Lower leg skin (tissue), 4 donors: ENCODE results near the gene FXYD1. TPM values are rescaled to one million over a fixed set of nuclear protein-coding genes. Genes with fewer than 3 reads are reported as not detected.

Experiments used
- DNase-seq, 2 donors: peaks; one replicate each; pipeline ENCODE4 v3.0.0-alpha.2; 2019; ENCODE audit warnings: low spot score in 2 of 2
- H3K4me3 ChIP-seq: fragments of 200-600 bp; sonication (generic); 2 replicates; pipeline ENCODE4 v1.5.1; 2017; ENCODE audit warnings: mild to moderate bottlenecking, low read depth; ENCODE audit not compliant: poor library complexity, severe bottlenecking
- POLR2A ChIP-seq, 2 donors: fragments of 450-650 bp; IDR thresholded peaks; one replicate each; pipeline ENCODE4 v1.6.1; 2016 to 2017; ENCODE audit warnings: antibody characterized with exemption in 2 of 2, mild to moderate bottlenecking in 1 of 2, moderate library complexity in 1 of 2
- WGBS, 2 donors: methylation state at CpG; one replicate each; pipeline ENCODE4 v1.1.5; 2018; 5-methylcytosine and 5-hydroxymethylcytosine counted together
- intact Hi-C: fragments of 100-400 bp; cut with DNase I; formaldehyde crosslinking; loops from one replicate; pipeline ENCODE4 v1.15.0; 2023; ENCODE audit warnings: low total_unique reads
- total RNA-seq, 4 donors: library from RNA; depleted of rRNA; stranded (reverse); fragments of >200 nt; gene quantifications; one replicate each; pipeline ENCODE4 v1.1.0, GENCODE V29; 2016
- TF ChIP-seq, protein P1 (sequence below), 3 donors: fragments of 450-650 bp; IDR thresholded peaks; one replicate each; pipeline ENCODE4 v1.5.1; 2016; ENCODE audit warnings: antibody characterized with exemption in 3 of 3, mild to moderate bottlenecking in 3 of 3, moderate library complexity in 2 of 3

Gene FXYD1
- total RNA-seq, 4 donors from 2014 or later, result 5.5 to 20.9 (median 6.5) TPM; not detected in 1

- intact Hi-C loops, result no loop called here
- 83 to 85% methylated on average over 9 to 11 of the region's 11 CpGs for WGBS, 2 donors
- no peak for DNase-seq
- TF ChIP-seq, protein P1, sequence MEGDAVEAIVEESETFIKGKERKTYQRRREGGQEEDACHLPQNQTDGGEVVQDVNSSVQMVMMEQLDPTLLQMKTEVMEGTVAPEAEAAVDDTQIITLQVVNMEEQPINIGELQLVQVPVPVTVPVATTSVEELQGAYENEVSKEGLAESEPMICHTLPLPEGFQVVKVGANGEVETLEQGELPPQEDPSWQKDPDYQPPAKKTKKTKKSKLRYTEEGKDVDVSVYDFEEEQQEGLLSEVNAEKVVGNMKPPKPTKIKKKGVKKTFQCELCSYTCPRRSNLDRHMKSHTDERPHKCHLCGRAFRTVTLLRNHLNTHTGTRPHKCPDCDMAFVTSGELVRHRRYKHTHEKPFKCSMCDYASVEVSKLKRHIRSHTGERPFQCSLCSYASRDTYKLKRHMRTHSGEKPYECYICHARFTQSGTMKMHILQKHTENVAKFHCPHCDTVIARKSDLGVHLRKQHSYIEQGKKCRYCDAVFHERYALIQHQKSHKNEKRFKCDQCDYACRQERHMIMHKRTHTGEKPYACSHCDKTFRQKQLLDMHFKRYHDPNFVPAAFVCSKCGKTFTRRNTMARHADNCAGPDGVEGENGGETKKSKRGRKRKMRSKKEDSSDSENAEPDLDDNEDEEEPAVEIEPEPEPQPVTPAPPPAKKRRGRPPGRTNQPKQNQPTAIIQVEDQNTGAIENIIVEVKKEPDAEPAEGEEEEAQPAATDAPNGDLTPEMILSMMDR (IDR thresholded peaks at IDR 0.05), result no peak
- no peak for TF ChIP-seq POLR2A (IDR thresholded peaks at IDR 0.05)
- H3K4me3 ChIP-seq, result no peak overlapping the region
These were observed 44.5 kb upstream of the FXYD1 start for GRCh38 chr19:35093941-35094647.

- no peak for TF ChIP-seq POLR2A (IDR thresholded peaks at IDR 0.05)
- TF ChIP-seq, protein P1 (IDR thresholded peaks at IDR 0.05), result no peak
- 81 to 84% methylated on average over 4 of the region's 4 CpGs for WGBS, 2 donors
- intact Hi-C loops, result no loop called here
- no peak for DNase-seq
- H3K4me3 ChIP-seq, result no peak overlapping the region
These were observed 44.0 kb upstream of the FXYD1 start for GRCh38 chr19:35094656-35095055.

GRCh38 chr19:35095667-35096368 lies 42.8 kb upstream of the FXYD1 start:
- 51 to 58% methylated on average over 8 of the region's 8 CpGs for WGBS, 2 donors
- TF ChIP-seq POLR2A (IDR thresholded peaks at IDR 0.05), result no peak
- TF ChIP-seq, protein P1 (IDR thresholded peaks at IDR 0.05), result no peak
- no peak for DNase-seq
- no peak overlapping the region for H3K4me3 ChIP-seq
- intact Hi-C loops, result no loop called here

DNA sequence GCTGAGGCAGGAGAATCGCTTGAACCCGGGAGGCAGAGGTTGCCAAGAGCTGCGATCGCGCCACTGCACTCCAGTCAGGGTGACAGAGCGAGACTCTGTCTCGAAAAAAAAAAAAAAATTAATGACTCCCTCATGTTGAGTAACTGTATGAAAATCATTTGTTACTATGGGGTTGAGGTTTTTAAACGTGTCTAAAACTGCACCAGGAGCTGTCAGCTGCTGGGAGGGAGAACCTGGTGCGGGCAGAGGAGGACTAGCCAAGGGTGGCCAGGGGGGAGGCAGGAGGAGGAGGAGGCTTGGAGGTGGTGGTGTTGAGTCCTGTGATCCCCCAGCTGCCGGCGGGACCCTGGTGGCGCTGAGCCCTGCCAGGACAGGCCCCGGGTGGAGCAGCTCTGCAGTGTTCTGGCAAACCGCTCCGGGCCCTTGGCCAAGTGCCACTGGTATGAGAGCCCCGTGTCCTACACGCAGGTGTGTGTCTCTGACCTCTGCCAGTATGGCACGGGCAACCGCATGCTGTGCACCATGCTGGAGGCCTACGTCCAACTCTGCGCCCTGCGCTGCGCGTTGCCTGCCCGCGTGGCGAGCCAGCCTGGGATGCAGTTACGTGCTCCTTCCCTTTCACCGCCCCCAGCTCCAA lies 40.1 kb upstream of the FXYD1 start:
- H3K4me3 ChIP-seq, result no peak overlapping the region
- TF ChIP-seq, protein P1 (IDR thresholded peaks at IDR 0.05), result no peak
- no peak for TF ChIP-seq POLR2A (IDR thresholded peaks at IDR 0.05)
- 30 to 37% methylated on average over 28 to 29 of the region's 29 CpGs for WGBS, 2 donors
- intact Hi-C loops, result no loop called here
- no peak for DNase-seq

DNA sequence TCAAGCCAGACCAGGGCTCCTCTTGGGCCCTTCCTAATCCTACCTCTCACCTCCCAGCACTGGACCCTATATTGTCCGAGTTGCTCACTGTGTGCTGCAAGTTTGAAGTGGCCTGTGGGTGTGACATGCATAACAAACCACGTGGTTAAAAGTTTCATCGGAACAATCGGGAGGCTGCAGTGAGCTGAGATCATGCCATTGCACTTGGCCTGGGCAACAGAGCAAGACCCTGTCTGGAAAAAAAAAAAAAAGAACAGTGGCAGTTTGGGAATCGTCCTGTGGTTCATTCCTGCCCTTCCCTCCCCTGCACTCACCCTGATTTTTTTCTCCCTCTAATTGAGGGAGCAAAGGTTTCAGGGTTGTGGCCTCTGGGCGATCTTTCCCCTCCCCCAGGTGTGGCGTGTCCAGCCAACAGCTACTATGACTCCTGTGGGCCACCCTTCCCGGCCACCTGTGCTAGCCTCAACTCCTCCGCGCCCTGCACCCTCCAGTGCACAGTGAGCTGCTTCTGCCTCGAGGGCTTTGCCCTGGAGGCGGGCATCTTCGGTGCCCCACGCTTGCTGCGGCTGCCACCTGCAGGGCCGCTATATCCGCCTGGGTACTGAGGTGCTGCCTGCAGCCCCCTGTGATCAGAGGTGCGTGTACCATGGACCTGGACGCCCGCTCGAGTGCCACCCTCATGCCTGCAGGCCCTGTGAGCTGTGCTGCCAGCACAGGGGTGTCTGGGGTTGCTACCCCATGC lies 39.3 kb upstream of the FXYD1 start:
- DNase-seq, result no peak
- TF ChIP-seq, protein P1 (IDR thresholded peaks at IDR 0.05), result no peak
- TF ChIP-seq POLR2A (IDR thresholded peaks at IDR 0.05), result no peak
- no peak overlapping the region for H3K4me3 ChIP-seq
- WGBS, 2 donors, result 73 to 83% methylated on average over 14 to 21 of the region's 21 CpGs
- intact Hi-C loops, result no loop called here
